ENCODE results near the gene PHGDH. TPM values are rescaled to one million over a fixed set of nuclear protein-coding genes. Genes with fewer than 3 reads are reported as not detected.

PHGDH gene
- total and polyA plus RNA-seq, 2 of the 13 experiments (the other 11 are each of a cell fraction or from before 2014, with no cell fraction given) = 95.8 to 133 TPM

GRCh38 chr1:119779869-119780356, 68.2 kb downstream of the PHGDH start (continued):
- TF ChIP-seq, protein P1, sequence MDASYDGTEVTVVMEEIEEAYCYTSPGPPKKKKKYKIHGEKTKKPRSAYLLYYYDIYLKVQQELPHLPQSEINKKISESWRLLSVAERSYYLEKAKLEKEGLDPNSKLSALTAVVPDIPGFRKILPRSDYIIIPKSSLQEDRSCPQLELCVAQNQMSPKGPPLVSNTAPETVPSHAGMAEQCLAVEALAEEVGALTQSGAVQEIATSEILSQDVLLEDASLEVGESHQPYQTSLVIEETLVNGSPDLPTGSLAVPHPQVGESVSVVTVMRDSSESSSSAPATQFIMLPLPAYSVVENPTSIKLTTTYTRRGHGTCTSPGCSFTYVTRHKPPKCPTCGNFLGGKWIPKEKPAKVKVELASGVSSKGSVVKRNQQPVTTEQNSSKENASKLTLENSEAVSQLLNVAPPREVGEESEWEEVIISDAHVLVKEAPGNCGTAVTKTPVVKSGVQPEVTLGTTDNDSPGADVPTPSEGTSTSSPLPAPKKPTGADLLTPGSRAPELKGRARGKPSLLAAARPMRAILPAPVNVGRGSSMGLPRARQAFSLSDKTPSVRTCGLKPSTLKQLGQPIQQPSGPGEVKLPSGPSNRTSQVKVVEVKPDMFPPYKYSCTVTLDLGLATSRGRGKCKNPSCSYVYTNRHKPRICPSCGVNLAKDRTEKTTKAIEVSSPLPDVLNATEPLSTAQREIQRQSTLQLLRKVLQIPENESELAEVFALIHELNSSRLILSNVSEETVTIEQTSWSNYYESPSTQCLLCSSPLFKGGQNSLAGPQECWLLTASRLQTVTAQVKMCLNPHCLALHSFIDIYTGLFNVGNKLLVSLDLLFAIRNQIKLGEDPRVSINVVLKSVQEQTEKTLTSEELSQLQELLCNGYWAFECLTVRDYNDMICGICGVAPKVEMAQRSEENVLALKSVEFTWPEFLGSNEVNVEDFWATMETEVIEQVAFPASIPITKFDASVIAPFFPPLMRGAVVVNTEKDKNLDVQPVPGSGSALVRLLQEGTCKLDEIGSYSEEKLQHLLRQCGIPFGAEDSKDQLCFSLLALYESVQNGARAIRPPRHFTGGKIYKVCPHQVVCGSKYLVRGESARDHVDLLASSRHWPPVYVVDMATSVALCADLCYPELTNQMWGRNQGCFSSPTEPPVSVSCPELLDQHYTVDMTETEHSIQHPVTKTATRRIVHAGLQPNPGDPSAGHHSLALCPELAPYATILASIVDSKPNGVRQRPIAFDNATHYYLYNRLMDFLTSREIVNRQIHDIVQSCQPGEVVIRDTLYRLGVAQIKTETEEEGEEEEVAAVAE (CRISPR knock-in tag; IDR thresholded peaks at IDR 0.05; ENCODE audit: borderline replicate concordance) = 0 out of 2 replicates have a peak, but pooled peaks have one; percentile 17
- TF ChIP-seq ONECUT2 (CRISPR knock-in tag; IDR thresholded peaks at IDR 0.05) (peak; percentile 42; the same call in 1 of the 2 replicates), ZSCAN30 (CRISPR knock-in tag; IDR thresholded peaks at IDR 0.05) (no peak)
- TF ChIP-seq, protein P2, sequence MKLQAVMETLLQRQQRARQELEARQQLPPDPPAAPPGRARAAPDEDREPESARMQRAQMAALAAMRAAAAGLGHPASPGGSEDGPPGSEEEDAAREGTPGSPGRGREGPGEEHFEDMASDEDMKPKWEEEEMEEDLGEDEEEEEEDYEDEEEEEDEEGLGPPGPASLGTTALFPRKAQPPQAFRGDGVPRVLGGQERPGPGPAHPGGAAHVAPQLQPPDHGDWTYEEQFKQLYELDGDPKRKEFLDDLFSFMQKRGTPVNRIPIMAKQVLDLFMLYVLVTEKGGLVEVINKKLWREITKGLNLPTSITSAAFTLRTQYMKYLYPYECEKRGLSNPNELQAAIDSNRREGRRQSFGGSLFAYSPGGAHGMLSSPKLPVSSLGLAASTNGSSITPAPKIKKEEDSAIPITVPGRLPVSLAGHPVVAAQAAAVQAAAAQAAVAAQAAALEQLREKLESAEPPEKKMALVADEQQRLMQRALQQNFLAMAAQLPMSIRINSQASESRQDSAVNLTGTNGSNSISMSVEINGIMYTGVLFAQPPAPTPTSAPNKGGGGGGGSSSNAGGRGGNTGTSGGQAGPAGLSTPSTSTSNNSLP (IDR thresholded peaks at IDR 0.05; ENCODE audit: low read depth, low read length) = peak; percentile 62; the same call in 1 of the 2 replicates
- TF ChIP-seq, protein P3, sequence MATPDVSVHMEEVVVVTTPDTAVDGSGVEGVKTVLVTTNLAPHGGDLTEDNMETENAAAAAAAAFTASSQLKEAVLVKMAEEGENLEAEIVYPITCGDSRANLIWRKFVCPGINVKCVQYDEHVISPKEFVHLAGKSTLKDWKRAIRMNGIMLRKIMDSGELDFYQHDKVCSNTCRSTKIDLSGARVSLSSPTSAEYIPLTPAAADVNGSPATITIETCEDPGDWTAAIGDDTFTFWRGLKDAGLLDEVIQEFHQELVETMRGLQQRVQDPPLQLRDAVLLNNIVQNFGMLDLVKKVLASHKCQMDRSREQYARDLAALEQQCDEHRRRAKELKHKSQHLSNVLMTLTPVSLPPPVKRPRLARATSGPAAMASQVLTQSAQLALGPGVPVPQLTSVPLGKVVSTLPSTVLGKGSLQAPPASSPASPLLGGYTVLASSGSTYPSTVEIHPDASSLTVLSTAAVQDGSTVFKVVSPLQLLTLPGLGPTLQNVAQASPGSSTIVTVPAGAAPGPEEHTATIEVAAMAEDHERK (CRISPR knock-in tag; IDR thresholded peaks at IDR 0.05; ENCODE audit: low read depth) = no peak

Measured in HepG2 (cell line).